ENCODE measurements around the gene KCNQ5. TPM values are rescaled to one million over a fixed set of nuclear protein-coding genes. Genes with fewer than 3 reads are reported as not detected.

Gene KCNQ5
- total and polyA plus RNA-seq, 5 experiments from 2014 or later: 2.3 to 10.7 (median 4.8) TPM

GRCh38 chr6:72824833-72825232, 203.0 kb downstream of the KCNQ5 start:
- no peak for ATAC-seq
- no peaks in the 10 kb centered on the region for H3K27me3 Mint-ChIP-seq
- peaks cover 6 to 19% (median 8%) of the 10 kb centered on the region in 3 donors for H3K36me3 Mint-ChIP-seq
- H3K4me3 Mint-ChIP-seq: no peak overlapping the region
- peaks cover 2 to 11% (median 8%) of the 10 kb centered on the region in 4 donors for H3K4me1 Mint-ChIP-seq
- H3K27ac Mint-ChIP-seq: no peak overlapping the region
- POLR2A ChIA-PET: no interaction called here
- DNase-seq: no peak
- peaks cover 0 to 10% (median 4%) of the 10 kb centered on the region in 9 donors for H3K9me3 Mint-ChIP-seq

GRCh38 chr6:72825315-72825911, 203.5 kb downstream of the KCNQ5 start:
- H3K4me1 Mint-ChIP-seq: peaks cover 2 to 11% (median 8%) of the 10 kb centered on the region in 4 donors
- peaks cover 0 to 11% (median 4%) of the 10 kb centered on the region in 9 donors for H3K9me3 Mint-ChIP-seq
- POLR2A ChIA-PET: no interaction called here
- no peak overlapping the region for H3K4me3 Mint-ChIP-seq
- no peak for ATAC-seq
- no peak overlapping the region for H3K27ac Mint-ChIP-seq
- peaks cover 6 to 20% (median 8%) of the 10 kb centered on the region in 3 donors for H3K36me3 Mint-ChIP-seq
- DNase-seq: no peak
- H3K27me3 Mint-ChIP-seq: no peaks in the 10 kb centered on the region

GRCh38 chr6:72826037-72826436, 204.2 kb downstream of the KCNQ5 start:
- H3K9me3 Mint-ChIP-seq: peaks cover 0 to 11% (median 4%) of the 10 kb centered on the region in 9 donors
- POLR2A ChIA-PET: no interaction called here
- H3K4me1 Mint-ChIP-seq: peaks cover 2 to 11% (median 8%) of the 10 kb centered on the region in 4 donors
- H3K36me3 Mint-ChIP-seq: peaks cover 6 to 20% (median 8%) of the 10 kb centered on the region in 3 donors
- no peak for DNase-seq
- no peak overlapping the region for H3K27ac Mint-ChIP-seq
- no peaks in the 10 kb centered on the region for H3K27me3 Mint-ChIP-seq
- H3K4me3 Mint-ChIP-seq: no peak overlapping the region
- no peak for ATAC-seq

- peaks cover 6 to 20% (median 8%) of the 10 kb centered on the region in 3 donors for H3K36me3 Mint-ChIP-seq
- H3K9me3 Mint-ChIP-seq: peaks cover 0 to 11% (median 4%) of the 10 kb centered on the region in 9 donors
- H3K27me3 Mint-ChIP-seq: no peaks in the 10 kb centered on the region
- POLR2A ChIA-PET: interaction anchor here (0.6 kb wide), 1 partner anchor 157 kb away, joined by 5 read pairs; no protein-coding TSS in a partner anchor
- ATAC-seq (no peak), DNase-seq (no peak)
- no peak overlapping the region for H3K4me3 Mint-ChIP-seq
- H3K4me1 Mint-ChIP-seq: peaks cover 3 to 13% (median 10%) of the 10 kb centered on the region in 4 donors
- no peak overlapping the region for H3K27ac Mint-ChIP-seq
Measured at GRCh38 chr6:72826744-72827438, 205.0 kb downstream of the KCNQ5 start.

- ATAC-seq: no peak
- Mint-ChIP-seq H3K27ac (no peak overlapping the region), H3K9me3 (peaks cover 0 to 11% (median 4%) of the 10 kb centered on the region in 9 donors), H3K4me3 (no peak overlapping the region), H3K36me3 (peaks cover 6 to 20% (median 8%) of the 10 kb centered on the region in 3 donors), H3K4me1 (peaks cover 3 to 23% (median 12%) of the 10 kb centered on the region in 4 donors), H3K27me3 (no peaks in the 10 kb centered on the region)
- DNase-seq: no peak
- POLR2A ChIA-PET: no interaction called here
Measured at GRCh38 chr6:72828904-72829303, 207.0 kb downstream of the KCNQ5 start.

GRCh38 chr6:72832271-72832670, 210.4 kb downstream of the KCNQ5 start:
- Mint-ChIP-seq H3K27ac (no peak overlapping the region), H3K36me3 (peaks cover 6 to 18% (median 8%) of the 10 kb centered on the region in 3 donors), H3K27me3 (no peaks in the 10 kb centered on the region), H3K4me1 (peaks cover 0 to 23% (median 7%) of the 10 kb centered on the region in 4 donors), H3K9me3 (peaks cover 0 to 11% (median 4%) of the 10 kb centered on the region in 9 donors), H3K4me3 (no peak overlapping the region)
- POLR2A ChIA-PET: no interaction called here
- no peak for DNase-seq
- no peak for ATAC-seq

GRCh38 chr6:72835749-72836148, 213.9 kb downstream of the KCNQ5 start:
- Mint-ChIP-seq H3K9me3 (no peaks in the 10 kb centered on the region), H3K27me3 (no peaks in the 10 kb centered on the region), H3K27ac (no peak overlapping the region), H3K4me1 (peaks cover 0 to 13% (median 4%) of the 10 kb centered on the region in 4 donors), H3K36me3 (no peaks in the 10 kb centered on the region), H3K4me3 (no peak overlapping the region)
- POLR2A ChIA-PET: no interaction called here
- DNase-seq (no peak), ATAC-seq (no peak)

GRCh38 chr6:72836971-72837370, 215.1 kb downstream of the KCNQ5 start:
- H3K4me1 Mint-ChIP-seq: peaks cover 0 to 9% (median 2%) of the 10 kb centered on the region in 4 donors
- ATAC-seq (no peak), DNase-seq (no peak)
- H3K36me3 Mint-ChIP-seq: no peaks in the 10 kb centered on the region
- H3K4me3 Mint-ChIP-seq: no peak overlapping the region
- POLR2A ChIA-PET: no interaction called here
- H3K27me3 Mint-ChIP-seq: no peaks in the 10 kb centered on the region
- no peak overlapping the region for H3K27ac Mint-ChIP-seq
- H3K9me3 Mint-ChIP-seq: no peaks in the 10 kb centered on the region

GRCh38 chr6:72841195-72841594, 219.3 kb downstream of the KCNQ5 start:
- no peaks in the 10 kb centered on the region for H3K9me3 Mint-ChIP-seq
- no peak overlapping the region for H3K27ac Mint-ChIP-seq
- ATAC-seq (no peak), DNase-seq (no peak)
- H3K4me1 Mint-ChIP-seq: peaks cover 0 to 13% (median 1%) of the 10 kb centered on the region in 4 donors
- H3K27me3 Mint-ChIP-seq: no peaks in the 10 kb centered on the region
- H3K4me3 Mint-ChIP-seq: no peak overlapping the region
- POLR2A ChIA-PET: no interaction called here
- H3K36me3 Mint-ChIP-seq: no peaks in the 10 kb centered on the region

GRCh38 chr6:72842140-72842539, 220.3 kb downstream of the KCNQ5 start:
- POLR2A ChIA-PET: no interaction called here
- Mint-ChIP-seq H3K36me3 (no peaks in the 10 kb centered on the region), H3K4me3 (no peak overlapping the region), H3K4me1 (peaks cover 0 to 13% (median 1%) of the 10 kb centered on the region in 4 donors), H3K27me3 (no peaks in the 10 kb centered on the region), H3K9me3 (no peaks in the 10 kb centered on the region), H3K27ac (no peak overlapping the region)
- ATAC-seq (no peak), DNase-seq (no peak)

GRCh38 chr6:72844614-72845013, 222.8 kb downstream of the KCNQ5 start:
- DNase-seq (no peak), ATAC-seq (no peak)
- H3K36me3 Mint-ChIP-seq: peaks cover 0 to 6% (median 3%) of the 10 kb centered on the region in 3 donors
- POLR2A ChIA-PET: no interaction called here
- no peak overlapping the region for H3K27ac Mint-ChIP-seq
- peaks cover 0 to 4% (median 0%) of the 10 kb centered on the region in 9 donors for H3K9me3 Mint-ChIP-seq
- H3K27me3 Mint-ChIP-seq: no peaks in the 10 kb centered on the region
- peaks cover 0 to 13% (median 2%) of the 10 kb centered on the region in 4 donors for H3K4me1 Mint-ChIP-seq
- H3K4me3 Mint-ChIP-seq: no peak overlapping the region

GRCh38 chr6:72849346-72849745, 227.5 kb downstream of the KCNQ5 start:
- H3K36me3 Mint-ChIP-seq: peaks cover 0 to 6% (median 3%) of the 10 kb centered on the region in 3 donors
- H3K9me3 Mint-ChIP-seq: peaks cover 0 to 4% (median 0%) of the 10 kb centered on the region in 9 donors
- no peak overlapping the region for H3K4me3 Mint-ChIP-seq
- no peak for DNase-seq
- H3K27ac Mint-ChIP-seq: no peak overlapping the region
- H3K27me3 Mint-ChIP-seq: no peaks in the 10 kb centered on the region
- ATAC-seq: no peak
- POLR2A ChIA-PET: no interaction called here
- H3K4me1 Mint-ChIP-seq: peaks cover 0 to 5% (median 2%) of the 10 kb centered on the region in 4 donors

GRCh38 chr6:72850040-72850439, 228.2 kb downstream of the KCNQ5 start:
- no peak for ATAC-seq
- POLR2A ChIA-PET: no interaction called here
- no peaks in the 10 kb centered on the region for H3K27me3 Mint-ChIP-seq

More at GRCh38 chr6:72850040-72850439, 228.2 kb downstream of the KCNQ5 start:
- Mint-ChIP-seq H3K36me3 (peaks cover 0 to 6% (median 3%) of the 10 kb centered on the region in 3 donors), H3K9me3 (peaks cover 0 to 4% (median 0%) of the 10 kb centered on the region in 9 donors), H3K4me3 (no peak overlapping the region), H3K4me1 (peaks cover 0 to 5% (median 2%) of the 10 kb centered on the region in 4 donors), H3K27ac (no peak overlapping the region)
- DNase-seq: no peak
